H9 (cell line): ENCODE results near the gene SRSF11. TPM values are rescaled to one million over a fixed set of nuclear protein-coding genes. Genes with fewer than 3 reads are reported as not detected.
"Not testable (repeated sequence)": the region's sequence is repeated elsewhere in the genome, so short reads cannot be mapped to it uniquely, and the experiment has no call there.

Experiments used
- DNase-seq: peaks from one replicate; pipeline ENCODE4 v3.0.0-alpha.2; 2017
- H2AFZ ChIP-seq: one replicate; pipeline ENCODE4 v1.6.1; 2013; ENCODE audit warnings: mild to moderate bottlenecking, low read length, control low read depth, moderate library complexity
- H2AK5ac ChIP-seq: 2 replicates; pipeline ENCODE4 v1.6.1; 2013; ENCODE audit warnings: low read length, control low read depth, mixed read lengths; ENCODE audit not compliant: insufficient read length
- H2BK120ac ChIP-seq: one replicate; pipeline ENCODE4 v1.6.1; 2013; ENCODE audit warnings: low read depth, mild to moderate bottlenecking, low read length, control low read depth, inconsistent platforms; ENCODE audit not compliant: poor library complexity, severe bottlenecking
- H2BK12ac ChIP-seq: 2 replicates; pipeline ENCODE4 v1.6.1; 2013; ENCODE audit warnings: low read length, control low read depth, mixed read lengths, low read depth; ENCODE audit not compliant: insufficient read length
- H2BK15ac ChIP-seq: 2 replicates; pipeline ENCODE4 v1.6.1; 2013; ENCODE audit warnings: low read depth, low read length, control low read depth
- H2BK20ac ChIP-seq: one replicate; pipeline ENCODE4 v1.6.1; 2013; ENCODE audit warnings: low read depth, mild to moderate bottlenecking, low read length, control low read depth, inconsistent platforms; ENCODE audit not compliant: poor library complexity, severe bottlenecking
- H2BK5ac ChIP-seq: 2 replicates; pipeline ENCODE4 v1.6.1; 2013; ENCODE audit warnings: low read length, control low read depth, mixed read lengths; ENCODE audit not compliant: insufficient read length
- H3K14ac ChIP-seq: 2 replicates; pipeline ENCODE4 v1.6.1; 2013; ENCODE audit warnings: low read length, control low read depth; ENCODE audit not compliant: insufficient read depth
- H3K18ac ChIP-seq: 2 replicates; pipeline ENCODE4 v1.6.1; 2013; ENCODE audit warnings: low read depth, mild to moderate bottlenecking, mixed read lengths, low read length, control low read depth; ENCODE audit not compliant: insufficient read length
- H3K23ac ChIP-seq: 2 replicates; pipeline ENCODE4 v1.6.1; 2013; ENCODE audit warnings: low read length, control low read depth, mixed read lengths, low read depth; ENCODE audit not compliant: insufficient read length
- H3K23me2 ChIP-seq: 2 replicates; pipeline ENCODE4 v1.6.1; 2013; ENCODE audit warnings: low read depth, mild to moderate bottlenecking, mixed read lengths, low read length, control low read depth; ENCODE audit not compliant: insufficient read length, poor library complexity, severe bottlenecking
- H3K27ac ChIP-seq: 2 replicates; pipeline ENCODE4 v1.5.1; 2013; ENCODE audit warnings: low read length, control low read depth, mixed read lengths, low read depth; ENCODE audit not compliant: insufficient read length
- H3K27me3 ChIP-seq: 2 replicates; pipeline ENCODE4 v1.6.1; 2013; ENCODE audit warnings: low read length, control low read depth, inconsistent platforms; ENCODE audit not compliant: insufficient read depth
- H3K4ac ChIP-seq: 2 replicates; pipeline ENCODE4 v1.6.1; 2013; ENCODE audit warnings: low read depth, mild to moderate bottlenecking, control low read depth, inconsistent platforms, low read length, moderate library complexity
- H3K4me1 ChIP-seq: 2 replicates; pipeline ENCODE4 v1.6.1; 2013; ENCODE audit warnings: low read length, control low read depth, inconsistent platforms; ENCODE audit not compliant: insufficient read depth
- H3K4me2 ChIP-seq: 2 replicates; pipeline ENCODE4 v1.6.1; 2013; ENCODE audit warnings: low read length, control low read depth, mixed read lengths; ENCODE audit not compliant: insufficient read length, insufficient read depth
- H3K56ac ChIP-seq: 2 replicates; pipeline ENCODE4 v1.6.1; 2013; ENCODE audit warnings: low read depth, mild to moderate bottlenecking, mixed read lengths, low read length, control low read depth; ENCODE audit not compliant: insufficient read length
- H3K79me1 ChIP-seq: 2 replicates; pipeline ENCODE4 v1.6.1; 2013; ENCODE audit warnings: low read depth, mild to moderate bottlenecking, moderate library complexity, low read length, control low read depth, inconsistent platforms; ENCODE audit not compliant: insufficient read depth, poor library complexity, severe bottlenecking
- H3K79me2 ChIP-seq: 2 replicates; pipeline ENCODE4 v1.6.1; 2013; ENCODE audit warnings: low read length, control low read depth, inconsistent platforms; ENCODE audit not compliant: insufficient read depth
- H3K9ac ChIP-seq: 2 replicates; pipeline ENCODE4 v1.6.1; 2013; ENCODE audit warnings: low read length, control low read depth, mixed read lengths; ENCODE audit not compliant: insufficient read length; ENCODE audit errors: extremely low read depth
- H3K9me3 ChIP-seq: one replicate; pipeline ENCODE4 v1.6.1; 2013; ENCODE audit warnings: low read depth, low read length, inconsistent platforms; ENCODE audit not compliant: control insufficient read depth
- H3T11ph ChIP-seq: one replicate; pipeline ENCODE4 v1.6.1; 2013; ENCODE audit warnings: mild to moderate bottlenecking, low read length, control low read depth, inconsistent platforms
- H4K20me1 ChIP-seq: one replicate; pipeline ENCODE4 v1.6.1; 2013; ENCODE audit not compliant: control insufficient read depth, insufficient read length, insufficient read depth
- H4K5ac ChIP-seq: 2 replicates; pipeline ENCODE4 v1.6.1; 2013; ENCODE audit warnings: low read depth, mild to moderate bottlenecking, mixed read lengths, low read length, control low read depth; ENCODE audit not compliant: insufficient read length
- H4K8ac ChIP-seq: replicated peaks from 2 replicates; pipeline ENCODE4 v1.6.1; 2013; ENCODE audit warnings: low read length, control low read depth, mixed read lengths, low read depth; ENCODE audit not compliant: insufficient read length
- H4K91ac ChIP-seq: 2 replicates; pipeline ENCODE4 v1.6.1; 2013; ENCODE audit warnings: low read depth, mild to moderate bottlenecking, moderate library complexity, mixed read lengths, low read length, control low read depth; ENCODE audit not compliant: insufficient read length
- H3K27ac Mint-ChIP-seq, 3 experiments: 2 replicates in 2 of 3; 3 replicates in 1 of 3; pipeline ENCODE4 v1.8.0; 2020 to 2021; ENCODE audit warnings: mixed read lengths in 3 of 3, mild to moderate bottlenecking in 1 of 3, moderate library complexity in 1 of 3
- H3K27me3 Mint-ChIP-seq: 2 replicates; pipeline ENCODE4 v1.8.0; 2021; ENCODE audit warnings: low read depth, mild to moderate bottlenecking, moderate library complexity, mixed read lengths
- H3K36me3 Mint-ChIP-seq, 3 experiments: 2 replicates in 2 of 3; 3 replicates in 1 of 3; pipeline ENCODE4 v1.8.0; 2020 to 2021; ENCODE audit warnings: low read depth in 3 of 3, mixed read lengths in 3 of 3; ENCODE audit not compliant: insufficient read depth in 1 of 3
- H3K4me1 Mint-ChIP-seq, 2 experiments: 2 replicates each; pipeline ENCODE4 v1.8.0; 2020; ENCODE audit warnings: mixed read lengths in 2 of 2
- H3K4me3 Mint-ChIP-seq, 2 experiments: 2 replicates in 1 of 2; 3 replicates in 1 of 2; pipeline ENCODE4 v1.8.0; 2020 to 2021; ENCODE audit warnings: mild to moderate bottlenecking in 2 of 2, mixed read lengths in 2 of 2, moderate library complexity in 1 of 2
- H3K9me3 Mint-ChIP-seq, 2 experiments: 2 replicates in 1 of 2; 3 replicates in 1 of 2; pipeline ENCODE4 v1.8.0; 2020; ENCODE audit warnings: mild to moderate bottlenecking in 2 of 2, mixed read lengths in 2 of 2, moderate library complexity in 1 of 2
- total RNA-seq: library from RNA; stranded (reverse); gene quantifications from 2 replicates; pipeline ENCODE4 v1.2.1, GENCODE V29; 2021
- TF ChIP-seq, protein P1 (sequence below): fragments of 200-600 bp; sonication (generic); conservative IDR thresholded peaks from 3 replicates; pipeline ENCODE4 v1.8.0; 2021; ENCODE audit warnings: antibody characterized with exemption, mild to moderate bottlenecking

The SRSF11 gene
- total RNA-seq, 1 experiment from 2014 or later: 214 TPM

DNA sequence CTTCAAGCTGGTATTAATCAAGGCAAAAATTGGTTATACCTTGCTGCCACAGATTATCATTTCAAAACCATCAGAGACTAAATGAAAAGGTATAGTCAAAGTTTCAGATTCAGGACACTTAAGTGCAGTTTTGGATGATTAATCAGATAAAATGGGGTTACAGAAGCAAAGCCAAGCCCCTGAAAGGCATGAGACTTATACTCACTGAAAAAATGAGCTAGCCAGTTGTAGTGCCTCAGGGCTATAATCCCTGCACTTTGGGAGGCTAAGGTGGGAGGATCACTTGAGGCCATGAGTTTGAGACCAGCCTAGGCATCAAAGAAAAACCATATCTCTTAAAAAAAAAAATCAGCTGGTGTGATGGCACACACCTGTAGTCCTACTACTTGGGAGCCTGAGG is 31.0 kb upstream of the SRSF11 start:
- H3K27ac Mint-ChIP-seq: no peak overlapping the region
- Histone ChIP-seq H2BK120ac (no peak overlapping the region), H3K79me1 (no peaks in the 10 kb centered on the region), H3K4me1 (no peaks in the 10 kb centered on the region), H3K23me2 (no peaks in the 10 kb centered on the region), H2BK15ac (no peak overlapping the region), H4K5ac (no peak overlapping the region), H2AFZ (no peak overlapping the region), H3K4ac (no peak overlapping the region), H4K8ac (no peak overlapping the region), H2BK20ac (no peak overlapping the region), H2BK12ac (no peak overlapping the region), H4K91ac (no peak overlapping the region), H3K79me2 (no peaks in the 10 kb centered on the region; the same call in 1 of the 2 replicates), H3K27me3 (no peaks in the 10 kb centered on the region), H3K27ac (no peak overlapping the region), H3T11ph (no peak overlapping the region), H2AK5ac (no peak overlapping the region), H2BK5ac (no peak overlapping the region), H3K4me2 (no peak overlapping the region), H3K23ac (no peak overlapping the region), H3K9ac (no peak overlapping the region), H3K56ac (no peak overlapping the region), H3K14ac (no peak overlapping the region), H3K18ac (no peak overlapping the region), H4K20me1 (no peaks in the 10 kb centered on the region), H3K9me3 (no peaks in the 10 kb centered on the region)
- TF ChIP-seq, protein P1, sequence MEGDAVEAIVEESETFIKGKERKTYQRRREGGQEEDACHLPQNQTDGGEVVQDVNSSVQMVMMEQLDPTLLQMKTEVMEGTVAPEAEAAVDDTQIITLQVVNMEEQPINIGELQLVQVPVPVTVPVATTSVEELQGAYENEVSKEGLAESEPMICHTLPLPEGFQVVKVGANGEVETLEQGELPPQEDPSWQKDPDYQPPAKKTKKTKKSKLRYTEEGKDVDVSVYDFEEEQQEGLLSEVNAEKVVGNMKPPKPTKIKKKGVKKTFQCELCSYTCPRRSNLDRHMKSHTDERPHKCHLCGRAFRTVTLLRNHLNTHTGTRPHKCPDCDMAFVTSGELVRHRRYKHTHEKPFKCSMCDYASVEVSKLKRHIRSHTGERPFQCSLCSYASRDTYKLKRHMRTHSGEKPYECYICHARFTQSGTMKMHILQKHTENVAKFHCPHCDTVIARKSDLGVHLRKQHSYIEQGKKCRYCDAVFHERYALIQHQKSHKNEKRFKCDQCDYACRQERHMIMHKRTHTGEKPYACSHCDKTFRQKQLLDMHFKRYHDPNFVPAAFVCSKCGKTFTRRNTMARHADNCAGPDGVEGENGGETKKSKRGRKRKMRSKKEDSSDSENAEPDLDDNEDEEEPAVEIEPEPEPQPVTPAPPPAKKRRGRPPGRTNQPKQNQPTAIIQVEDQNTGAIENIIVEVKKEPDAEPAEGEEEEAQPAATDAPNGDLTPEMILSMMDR: no peak
- no peak for DNase-seq
- peaks cover 0 to 2% of the 10 kb centered on the region in 2 experiments; a peak in 1 of 5 replicates for H3K9me3 Mint-ChIP-seq
- H3K4me1 Mint-ChIP-seq: no peaks in the 10 kb centered on the region
- H3K4me3 Mint-ChIP-seq: no peak overlapping the region
- H3K36me3 Mint-ChIP-seq: peaks cover 0 to 2% (median 0%) of the 10 kb centered on the region in 3 experiments; a peak in 2 of 7 replicates
- no peaks in the 10 kb centered on the region for H3K27me3 Mint-ChIP-seq

- H3K27ac ChIP-seq, H3K27me3 Mint-ChIP-seq, H3K23ac ChIP-seq, H4K8ac ChIP-seq, H2AFZ ChIP-seq, H2BK20ac ChIP-seq, H4K20me1 ChIP-seq, H3T11ph ChIP-seq, H3K4me2 ChIP-seq, H4K91ac ChIP-seq, H3K9me3 Mint-ChIP-seq, H3K4me1 ChIP-seq, H2BK5ac ChIP-seq, DNase-seq, H4K5ac ChIP-seq, H3K36me3 Mint-ChIP-seq, H3K56ac ChIP-seq, H3K4me1 Mint-ChIP-seq, H3K4ac ChIP-seq, H2AK5ac ChIP-seq, H3K27ac Mint-ChIP-seq, H3K23me2 ChIP-seq, H3K9ac ChIP-seq, H2BK120ac ChIP-seq, H2BK12ac ChIP-seq, H3K18ac ChIP-seq, H3K4me3 Mint-ChIP-seq, H2BK15ac ChIP-seq, H3K14ac ChIP-seq, H3K79me2 ChIP-seq, H3K9me3 ChIP-seq, H3K79me1 ChIP-seq, H3K27me3 ChIP-seq: not testable (repeated sequence)
Measured at GRCh38 chr1:70192446-70192845, 28.7 kb upstream of the SRSF11 start.
